NT2/D1 (cell line): ENCODE data around the gene STOML3.

Experiments
- SUZ12 ChIP-seq: IDR thresholded peaks from 2 replicates; pipeline ENCODE4 v1.6.1; 2011; ENCODE audit not compliant: insufficient read length, insufficient read depth; ENCODE audit errors: extremely low read depth
- YY1 ChIP-seq: IDR thresholded peaks from 2 replicates; pipeline ENCODE4 v1.6.1; 2011; ENCODE audit not compliant: insufficient read length, insufficient read depth
- ZNF274 ChIP-seq: IDR thresholded peaks from 2 replicates; pipeline ENCODE4 v1.6.1; 2011; ENCODE audit warnings: mild to moderate bottlenecking, low read depth, low read length

DNA sequence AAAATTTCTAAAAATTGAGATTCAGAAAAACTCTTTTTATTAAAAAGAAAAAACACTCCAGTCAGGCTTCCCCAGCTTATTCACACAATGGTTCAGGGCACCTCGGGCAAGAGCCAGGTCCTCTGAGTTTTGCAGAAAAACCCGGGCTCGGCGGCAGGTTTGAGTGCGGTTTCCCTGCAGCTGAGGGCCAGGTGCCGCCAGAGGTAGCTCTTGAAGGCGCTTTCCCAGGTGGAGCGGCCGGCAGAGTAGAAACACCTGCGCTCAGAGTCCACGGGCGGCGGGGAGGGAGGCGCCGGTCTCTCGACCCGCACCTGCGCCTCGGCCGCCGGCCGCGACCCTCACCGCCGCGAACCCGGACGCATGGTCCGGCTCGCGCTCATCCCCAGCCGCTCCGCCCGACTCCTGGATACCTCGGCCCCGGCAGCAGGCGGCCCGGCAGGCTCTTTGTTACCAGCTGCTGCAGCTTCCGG lies 46.8 kb upstream of the STOML3 start:
- TF ChIP-seq YY1 (no peak), SUZ12 (no peak), ZNF274 (no peak)
